ENCODE data around the gene CFAP58.

CFAP58 gene, protein sequence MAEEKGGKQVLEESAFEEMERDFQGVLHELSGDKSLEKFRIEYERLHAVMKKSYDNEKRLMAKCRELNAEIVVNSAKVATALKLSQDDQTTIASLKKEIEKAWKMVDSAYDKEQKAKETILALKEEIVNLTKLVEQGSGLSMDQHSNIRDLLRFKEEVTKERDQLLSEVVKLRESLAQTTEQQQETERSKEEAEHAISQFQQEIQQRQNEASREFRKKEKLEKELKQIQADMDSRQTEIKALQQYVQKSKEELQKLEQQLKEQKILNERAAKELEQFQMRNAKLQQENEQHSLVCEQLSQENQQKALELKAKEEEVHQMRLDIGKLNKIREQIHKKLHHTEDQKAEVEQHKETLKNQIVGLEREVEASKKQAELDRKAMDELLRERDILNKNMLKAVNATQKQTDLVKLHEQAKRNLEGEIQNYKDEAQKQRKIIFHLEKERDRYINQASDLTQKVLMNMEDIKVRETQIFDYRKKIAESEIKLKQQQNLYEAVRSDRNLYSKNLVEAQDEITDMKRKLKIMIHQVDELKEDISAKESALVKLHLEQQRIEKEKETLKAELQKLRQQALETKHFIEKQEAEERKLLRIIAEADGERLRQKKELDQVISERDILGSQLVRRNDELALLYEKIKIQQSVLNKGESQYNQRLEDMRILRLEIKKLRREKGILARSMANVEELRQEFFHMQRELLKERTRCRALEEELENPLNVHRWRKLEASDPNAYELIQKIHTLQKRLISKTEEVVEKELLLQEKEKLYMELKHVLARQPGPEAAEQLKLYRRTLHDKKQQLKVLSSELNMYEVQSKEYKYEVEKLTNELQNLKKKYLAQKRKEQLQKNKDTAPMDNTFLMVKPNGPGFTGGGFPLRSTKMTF

GRCh38 chr10:104353325-104354048, at the start of gene CFAP58:
TSS of gene CFAP58 (plus strand) at chr10:104353833. CDS start at chr10:104353898, 65 bp downstream.
- DNase-seq: peak; percentile 31 to 87

DNA sequence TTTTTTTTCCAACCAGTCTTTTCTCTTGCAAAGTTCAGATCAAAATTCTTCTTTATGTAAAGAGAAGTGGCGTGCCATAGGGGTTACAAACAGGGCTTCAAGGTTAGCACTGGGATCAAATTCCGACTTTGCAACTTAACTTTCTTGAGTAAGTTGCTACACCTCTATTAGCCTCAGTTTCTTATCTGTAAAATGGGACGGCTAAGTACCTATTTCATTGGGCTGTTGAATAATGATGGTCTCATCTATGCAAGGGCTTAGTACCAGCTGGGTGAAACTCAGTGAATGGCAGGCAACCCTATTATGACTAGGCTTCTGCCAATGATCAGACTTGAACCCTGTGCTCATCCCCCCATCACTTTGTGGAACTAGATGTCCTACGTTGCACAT, 49.3 kb upstream of the CFAP58 start:
- DNase-seq: no peak

GRCh38 chr10:104304927-104305326, 48.7 kb upstream of the CFAP58 start:
- no peak for DNase-seq

DNA sequence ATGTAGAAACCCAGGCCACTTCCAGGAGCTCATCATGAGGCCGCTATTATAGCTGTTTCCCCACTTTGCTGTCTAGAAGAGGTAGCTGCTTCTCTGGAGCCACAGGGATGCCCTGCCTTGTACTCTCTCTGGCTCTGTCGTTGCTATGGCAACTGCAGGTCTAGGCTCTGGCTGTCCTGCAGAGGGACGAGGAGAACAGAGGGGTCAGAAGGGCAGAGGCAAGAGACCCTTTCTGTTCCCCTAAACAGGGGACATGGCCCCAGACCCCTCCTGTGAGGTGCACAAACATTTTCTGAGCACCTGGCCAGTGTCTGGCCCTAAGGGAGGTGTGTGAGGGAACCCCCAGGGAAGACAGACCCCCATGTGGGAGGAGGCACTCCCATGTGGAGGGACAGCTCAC, 46.7 kb upstream of the CFAP58 start:
- no peak for DNase-seq

GRCh38 chr10:104307576-104308438, 45.8 kb upstream of the CFAP58 start:
- DNase-seq: no peak

DNA sequence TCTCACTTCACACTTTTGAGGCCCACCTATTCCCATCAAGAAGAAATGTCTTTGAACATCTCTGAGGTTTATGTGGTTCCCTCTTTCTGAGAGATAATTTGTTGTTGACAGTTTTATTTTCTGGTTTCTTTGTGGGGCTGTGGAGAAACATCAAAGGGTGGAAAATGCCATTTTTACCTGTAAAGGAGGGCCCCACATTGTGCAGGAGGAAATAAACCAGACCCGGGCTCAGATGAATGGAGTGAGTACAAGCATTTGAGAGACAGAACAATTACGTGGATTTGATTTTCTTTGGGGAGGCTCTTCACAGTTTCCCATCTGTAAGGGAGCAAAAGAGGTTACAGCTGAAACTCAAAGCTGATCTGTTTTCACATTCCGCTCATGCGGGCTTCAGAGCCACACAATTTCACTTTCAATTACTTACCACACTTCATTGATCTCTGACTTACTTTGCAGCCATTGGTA, 45.2 kb upstream of the CFAP58 start:
- DNase-seq: no peak

- no peak for DNase-seq
Measured at GRCh38 chr10:104309980-104310978, 43.4 kb upstream of the CFAP58 start.

GRCh38 chr10:104311184-104311720, 42.4 kb upstream of the CFAP58 start:
- no peak for DNase-seq

DNA sequence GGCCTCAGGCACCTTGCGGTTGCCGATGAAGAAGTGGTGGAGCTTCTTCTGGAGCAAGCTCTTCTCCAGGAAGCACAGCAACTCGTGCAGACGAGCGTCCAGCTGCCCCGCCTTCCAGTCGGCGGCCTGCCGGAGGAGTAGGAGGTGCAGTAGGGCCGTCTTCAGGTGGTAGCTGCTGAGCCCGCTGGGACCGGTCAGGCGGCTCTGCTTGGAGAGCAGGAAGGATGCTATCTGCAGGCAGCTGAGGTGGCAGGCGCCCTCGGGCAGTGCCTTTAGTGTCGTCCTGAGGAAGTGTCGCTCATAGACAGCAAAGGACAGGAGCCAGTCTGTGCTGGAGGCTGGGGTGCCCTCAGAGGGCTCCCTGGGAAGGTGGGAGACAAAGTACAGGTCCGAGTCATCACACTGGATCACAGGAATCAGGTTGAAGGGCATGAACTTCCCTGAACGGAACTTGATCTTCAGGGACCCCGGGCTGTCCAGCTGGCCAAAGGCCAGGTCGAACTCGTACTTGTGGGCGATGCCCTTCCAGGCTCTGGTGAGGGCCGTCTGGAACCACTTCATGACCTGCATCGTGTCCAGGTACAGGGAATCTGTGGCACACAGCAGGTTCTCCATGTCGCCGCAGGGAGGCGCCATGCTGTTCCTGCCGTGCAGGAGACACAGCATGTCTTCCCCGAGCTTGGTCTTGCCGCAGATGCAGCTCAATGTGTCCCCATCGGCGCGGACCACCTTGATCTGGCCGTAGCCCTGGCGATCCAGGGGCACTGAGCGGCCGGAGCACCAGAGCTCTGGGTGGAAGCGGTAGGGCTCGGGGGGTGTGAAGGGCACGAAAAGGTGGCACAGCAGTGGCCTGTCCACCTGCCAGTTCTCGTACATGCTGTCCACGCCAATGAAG, 38.8 kb upstream of the CFAP58 start:
- no peak for DNase-seq

DNA sequence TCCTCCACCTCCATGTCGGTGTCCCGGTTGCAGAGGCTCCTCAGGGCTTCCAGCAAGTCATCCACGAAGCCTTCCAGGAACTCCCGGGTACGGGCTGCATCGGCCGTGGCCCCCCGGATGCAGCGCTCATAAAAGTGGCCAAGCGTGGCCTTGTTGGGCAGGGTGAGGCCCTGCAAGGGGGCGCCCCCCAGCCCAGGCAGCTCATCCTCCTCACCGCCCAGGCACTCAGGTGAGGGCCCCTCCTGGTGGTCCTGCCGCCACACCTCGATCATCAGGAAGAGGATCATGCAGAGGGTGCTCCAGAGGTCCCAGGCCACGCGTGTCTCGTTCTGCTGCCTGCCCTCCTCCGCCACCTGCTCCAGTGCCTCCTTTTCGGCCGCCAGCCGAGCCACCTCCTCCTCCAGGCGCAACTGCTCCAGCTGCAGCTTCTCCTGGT, 38.1 kb upstream of the CFAP58 start:
- no peak for DNase-seq

GRCh38 chr10:104316321-104317099, 37.1 kb upstream of the CFAP58 start:
- no peak for DNase-seq

- DNase-seq: no peak
Measured at GRCh38 chr10:104317269-104317710, 36.3 kb upstream of the CFAP58 start.

GRCh38 chr10:104317726-104318299, 35.8 kb upstream of the CFAP58 start:
- DNase-seq: no peak

GRCh38 chr10:104318326-104318725, 35.3 kb upstream of the CFAP58 start:
- DNase-seq: no peak

- no peak for DNase-seq
Measured at GRCh38 chr10:104318810-104319741, 34.6 kb upstream of the CFAP58 start.

- no peak for DNase-seq
Measured at GRCh38 chr10:104321226-104321625, 32.4 kb upstream of the CFAP58 start.

Measured in NCI-H446 (cell line).